ENCODE data around the gene LETMD1.

The LETMD1 gene

GRCh38 chr12:51017452-51017851, 30.7 kb upstream of the LETMD1 start:
- TF ChIP-seq CTCF (IDR thresholded peaks at IDR 0.05; ENCODE audit: low read depth, low read length), result no peak
- in situ Hi-C loops (cut with HindIII; ENCODE audit: low sequenced_read_pairs), result no loop called here
- no peak overlapping the region for H3K4me3 ChIP-seq (ENCODE audit: low read depth, low read length)
- DNase-seq (ENCODE audit: low read depth, low spot score), result no peak

GRCh38 chr12:51018956-51019355, 29.2 kb upstream of the LETMD1 start:
- no peak for TF ChIP-seq CTCF (IDR thresholded peaks at IDR 0.05; ENCODE audit: low read depth, low read length)
- in situ Hi-C loops (cut with HindIII; ENCODE audit: low sequenced_read_pairs), result no loop called here

GRCh38 chr12:51019927-51020326, 28.2 kb upstream of the LETMD1 start:
- TF ChIP-seq CTCF (IDR thresholded peaks at IDR 0.05; ENCODE audit: low read depth, low read length), result no peak
- in situ Hi-C loops (cut with HindIII; ENCODE audit: low sequenced_read_pairs), result no loop called here
- DNase-seq (ENCODE audit: low read depth, low spot score), result no peak

More at GRCh38 chr12:51018956-51019355, 29.2 kb upstream of the LETMD1 start:
- no peak overlapping the region for H3K4me3 ChIP-seq (ENCODE audit: low read depth, low read length)
- DNase-seq (ENCODE audit: low read depth, low spot score), result no peak

GRCh38 chr12:51020448-51021182, 27.5 kb upstream of the LETMD1 start:
- no peak overlapping the region for H3K4me3 ChIP-seq (ENCODE audit: low read depth, low read length)
- TF ChIP-seq CTCF (IDR thresholded peaks at IDR 0.05; ENCODE audit: low read depth, low read length), result no peak
- in situ Hi-C loops (cut with HindIII; ENCODE audit: low sequenced_read_pairs), result no loop called here
- DNase-seq (ENCODE audit: low read depth, low spot score), result no peak

More at GRCh38 chr12:51019927-51020326, 28.2 kb upstream of the LETMD1 start:
- no peak overlapping the region for H3K4me3 ChIP-seq (ENCODE audit: low read depth, low read length)

- in situ Hi-C loops (cut with HindIII; ENCODE audit: low sequenced_read_pairs), result no loop called here
- no peak for DNase-seq (ENCODE audit: low read depth, low spot score)
- H3K4me3 ChIP-seq (ENCODE audit: low read depth, low read length), result no peak overlapping the region
- no peak for TF ChIP-seq CTCF (IDR thresholded peaks at IDR 0.05; ENCODE audit: low read depth, low read length)
Measured at GRCh38 chr12:51021694-51022093, 26.4 kb upstream of the LETMD1 start.

- in situ Hi-C loops (cut with HindIII; ENCODE audit: low sequenced_read_pairs), result no loop called here
- no peak for TF ChIP-seq CTCF (IDR thresholded peaks at IDR 0.05; ENCODE audit: low read depth, low read length)
- DNase-seq (ENCODE audit: low read depth, low spot score), result no peak
- peak overlapping the region; percentile 79 for H3K4me3 ChIP-seq (ENCODE audit: low read depth, low read length)
Measured at GRCh38 chr12:51023625-51024382, 24.3 kb upstream of the LETMD1 start.

All from astrocyte of the spinal cord (primary cell).